Smooth muscle cell (in vitro differentiated cells): ENCODE data around the gene ASCL4. TPM values are rescaled to one million over a fixed set of nuclear protein-coding genes. Genes with fewer than 3 reads are reported as not detected.
"Not testable (repeated sequence)": the region's sequence is repeated elsewhere in the genome, so short reads cannot be mapped to it uniquely, and the experiment has no call there.

Experiments used
- DNase-seq: peaks from one replicate; lab custom pipeline; 2025; ENCODE audit not compliant: unreplicated experiment; lab: John Stamatoyannopoulos, UW
- H2AFZ ChIP-seq: fragments of 200-600 bp; sonication (generic); 2 replicates; pipeline ENCODE4 v1.6.0; 2016; ENCODE audit warnings: antibody characterized with exemption, low read depth, mild to moderate bottlenecking
- H3F3A ChIP-seq: fragments of 200-600 bp; sonication (generic); 2 replicates; pipeline ENCODE4 v1.6.0; 2017; ENCODE audit warnings: antibody characterized with exemption, low read depth
- H3K27ac ChIP-seq: fragments of 200-600 bp; sonication (generic); 2 replicates; pipeline ENCODE4 v1.5.1; 2016; ENCODE audit warnings: low read depth, mild to moderate bottlenecking
- H3K27me3 ChIP-seq: fragments of 200-600 bp; sonication (generic); 2 replicates; pipeline ENCODE4 v1.6.1; 2016; ENCODE audit warnings: low read depth, mild to moderate bottlenecking
- H3K36me3 ChIP-seq: fragments of 200-600 bp; sonication (generic); 2 replicates; pipeline ENCODE4 v1.5.1; 2016; ENCODE audit warnings: low read depth
- H3K4me1 ChIP-seq: fragments of 200-600 bp; sonication (generic); 2 replicates; pipeline ENCODE4 v1.5.1; 2016; ENCODE audit warnings: low read depth
- H3K4me2 ChIP-seq: fragments of 200-600 bp; sonication (generic); 2 replicates; pipeline ENCODE4 v1.6.0; 2016; ENCODE audit warnings: mild to moderate bottlenecking
- H3K4me3 ChIP-seq: fragments of 200-600 bp; sonication (generic); 2 replicates; pipeline ENCODE4 v1.5.1; 2016; ENCODE audit warnings: mild to moderate bottlenecking
- H3K79me2 ChIP-seq: fragments of 200-600 bp; sonication (generic); 2 replicates; pipeline ENCODE4 v1.6.0; 2016; ENCODE audit warnings: low read depth, mild to moderate bottlenecking
- H3K9ac ChIP-seq: fragments of 200-600 bp; sonication (generic); 2 replicates; pipeline ENCODE4 v1.6.0; 2016; ENCODE audit warnings: low read depth
- H3K9me3 ChIP-seq: fragments of 200-600 bp; sonication (generic); replicated peaks from 2 replicates; pipeline ENCODE4 v1.5.1; 2016; ENCODE audit warnings: low read depth
- H4K20me1 ChIP-seq: fragments of 200-600 bp; sonication (generic); 2 replicates; pipeline ENCODE4 v1.6.0; 2016; ENCODE audit warnings: low read depth
- CTCF ChIP-seq: fragments of 200-600 bp; sonication (generic); IDR thresholded peaks from 2 replicates; pipeline ENCODE4 v1.5.1; 2017; ENCODE audit warnings: borderline replicate concordance, mild to moderate bottlenecking, antibody characterized with exemption; ENCODE audit not compliant: insufficient read depth, poor library complexity, severe bottlenecking
- WGBS: methylation state at CpG from one replicate; pipeline ENCODE4 v1.1.7; 2016; ENCODE audit warnings: low lambda C conversion rate; 5-methylcytosine and 5-hydroxymethylcytosine counted together
- polyA plus RNA-seq: library from polyadenylated mRNA; unstranded; fragments of >200 nt; fragmentation: Nextera tagmentation; extraction: Ambion mirVana; gene quantifications from 2 replicates; pipeline ENCODE4 v1.2.1, GENCODE V29; 2016
- total RNA-seq: library from RNA; depleted of rRNA; stranded (reverse); fragments of >200 nt; gene quantifications from 2 replicates; pipeline ENCODE4 v1.2.3, GENCODE V29; 2014

Gene ASCL4
- total RNA-seq: not detected in 2 replicates
- 0.38 TPM in 1 of 2 replicates, not detected in the other for polyA plus RNA-seq

GRCh38 chr12:107774349-107775029, at the start of gene ASCL4:
Gene ASCL4 (plus strand): TSS chr12:107774704. CDS start chr12:107775219, 515 bp downstream.
- H3K79me2 ChIP-seq: no peaks in the 10 kb centered on the region
- H3K27me3 ChIP-seq: peaks cover 77% of the 10 kb centered on the region
- WGBS: 57% methylated on average over 13 of the region's 13 CpGs
- DNase-seq: no peak
- H3K27ac ChIP-seq: no peak within 1 kb of the TSS
- H3K4me2 ChIP-seq: peak within 1 kb of the TSS; percentile 57
- H4K20me1 ChIP-seq: no peaks in the 10 kb centered on the region
- no peaks in the 10 kb centered on the region for H3K36me3 ChIP-seq
- no peak within 1 kb of the TSS for H3K9ac ChIP-seq
- TF ChIP-seq CTCF: no peak
- H3K9me3 ChIP-seq: no peaks in the 10 kb centered on the region
- no peaks in the 10 kb centered on the region for H3F3A ChIP-seq
- no peak within 1 kb of the TSS for H2AFZ ChIP-seq
- no peak within 1 kb of the TSS for H3K4me3 ChIP-seq
- H3K4me1 ChIP-seq: no peaks in the 10 kb centered on the region

- not testable (repeated sequence) for DNase-seq, H3K79me2 ChIP-seq, H3K4me2 ChIP-seq, H3F3A ChIP-seq, H3K9ac ChIP-seq, H3K27ac ChIP-seq, H2AFZ ChIP-seq, H3K36me3 ChIP-seq, H3K4me3 ChIP-seq, H4K20me1 ChIP-seq, H3K27me3 ChIP-seq, H3K4me1 ChIP-seq, H3K9me3 ChIP-seq
- 94% methylated on average over 1 of the region's 1 CpG for WGBS
Measured at GRCh38 chr12:107727327-107727726, 47.2 kb upstream of the ASCL4 start.

GRCh38 chr12:107727742-107728141, 46.8 kb upstream of the ASCL4 start:
- H3K4me1 ChIP-seq, H3K27ac ChIP-seq, H2AFZ ChIP-seq, H3F3A ChIP-seq, H3K79me2 ChIP-seq, DNase-seq, H3K36me3 ChIP-seq, H3K9me3 ChIP-seq, H3K4me3 ChIP-seq, H3K4me2 ChIP-seq, H4K20me1 ChIP-seq, H3K27me3 ChIP-seq, H3K9ac ChIP-seq: not testable (repeated sequence)
- WGBS: no CpG with 5 or more reads among the region's 1 CpG

GRCh38 chr12:107730618-107731341, 43.7 kb upstream of the ASCL4 start:
- H3K9ac ChIP-seq: no peak overlapping the region
- H2AFZ ChIP-seq: no peak overlapping the region
- H3K4me1 ChIP-seq: no peaks in the 10 kb centered on the region
- TF ChIP-seq CTCF: no peak
- H3K36me3 ChIP-seq: peaks cover 7% of the 10 kb centered on the region
- H4K20me1 ChIP-seq: no peaks in the 10 kb centered on the region
- H3K79me2 ChIP-seq: no peaks in the 10 kb centered on the region
- H3K4me3 ChIP-seq: no peak overlapping the region
- 89% methylated on average over 4 of the region's 4 CpGs for WGBS
- no peaks in the 10 kb centered on the region for H3K27me3 ChIP-seq
- H3K4me2 ChIP-seq: no peak overlapping the region
- no peak overlapping the region for H3K27ac ChIP-seq
- no peaks in the 10 kb centered on the region for H3K9me3 ChIP-seq
- peaks cover 9% of the 10 kb centered on the region for H3F3A ChIP-seq
- DNase-seq: no peak
